Measurements from ENCODE around the gene GPNMB. TPM values are rescaled to one million over a fixed set of nuclear protein-coding genes. Genes with fewer than 3 reads are reported as not detected.

The GPNMB gene
- total RNA-seq, 1 experiment from 2014 or later: 17.4 TPM

DNA sequence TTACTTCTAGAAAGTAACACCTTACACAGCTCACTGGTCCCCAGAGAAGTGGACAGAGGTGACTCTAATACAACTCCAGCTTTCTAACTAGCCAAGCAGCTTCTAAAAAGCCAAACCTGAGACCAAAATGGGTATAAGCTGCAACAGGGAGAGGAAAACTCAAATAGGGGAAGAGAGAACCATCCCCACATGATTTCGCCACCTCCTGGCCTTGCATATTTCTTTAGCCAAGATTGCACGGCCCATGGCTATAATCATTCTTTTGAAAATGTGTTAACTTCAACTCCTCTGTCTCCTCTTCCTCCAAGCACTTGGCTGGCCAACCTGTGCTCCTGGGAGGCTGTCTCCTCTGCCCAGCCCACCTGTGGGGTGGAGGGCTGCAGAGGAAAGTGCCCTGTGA lies 36.1 kb upstream of the GPNMB start:
- H3F3A ChIP-seq (ENCODE audit: insufficient read depth, low read depth): no peaks in the 10 kb centered on the region
- TF ChIP-seq, protein P1, sequence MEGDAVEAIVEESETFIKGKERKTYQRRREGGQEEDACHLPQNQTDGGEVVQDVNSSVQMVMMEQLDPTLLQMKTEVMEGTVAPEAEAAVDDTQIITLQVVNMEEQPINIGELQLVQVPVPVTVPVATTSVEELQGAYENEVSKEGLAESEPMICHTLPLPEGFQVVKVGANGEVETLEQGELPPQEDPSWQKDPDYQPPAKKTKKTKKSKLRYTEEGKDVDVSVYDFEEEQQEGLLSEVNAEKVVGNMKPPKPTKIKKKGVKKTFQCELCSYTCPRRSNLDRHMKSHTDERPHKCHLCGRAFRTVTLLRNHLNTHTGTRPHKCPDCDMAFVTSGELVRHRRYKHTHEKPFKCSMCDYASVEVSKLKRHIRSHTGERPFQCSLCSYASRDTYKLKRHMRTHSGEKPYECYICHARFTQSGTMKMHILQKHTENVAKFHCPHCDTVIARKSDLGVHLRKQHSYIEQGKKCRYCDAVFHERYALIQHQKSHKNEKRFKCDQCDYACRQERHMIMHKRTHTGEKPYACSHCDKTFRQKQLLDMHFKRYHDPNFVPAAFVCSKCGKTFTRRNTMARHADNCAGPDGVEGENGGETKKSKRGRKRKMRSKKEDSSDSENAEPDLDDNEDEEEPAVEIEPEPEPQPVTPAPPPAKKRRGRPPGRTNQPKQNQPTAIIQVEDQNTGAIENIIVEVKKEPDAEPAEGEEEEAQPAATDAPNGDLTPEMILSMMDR (conservative IDR thresholded peaks at IDR 0.05): no peak
- no peak for TF ChIP-seq EZH2 (IDR thresholded peaks at IDR 0.05; ENCODE audit: low read depth)
- no peaks in the 10 kb centered on the region for H4K20me1 ChIP-seq (ENCODE audit: insufficient read depth)
- no peaks in the 10 kb centered on the region for H3K9me3 ChIP-seq (ENCODE audit: insufficient read depth, low read depth)
- H3K9me2 ChIP-seq (ENCODE audit: insufficient read depth): no peaks in the 10 kb centered on the region
- BruUV-seq (replicated peaks): no TSS peak
- H3K79me2 ChIP-seq (ENCODE audit: low read depth): no peaks in the 10 kb centered on the region
- no peaks in the 10 kb centered on the region for H3K4me1 ChIP-seq (replicated peaks; ENCODE audit: insufficient read depth)
- ChIA-PET POLR2A (ENCODE audit: unreplicated experiment) (no interaction called here), CTCF (no interaction called here)
- H3K27ac ChIP-seq: no peak overlapping the region
- intact Hi-C loops (cut with micrococcal nuclease; ENCODE audit: unreplicated experiment): no loop called here
- DNase-seq: no peak
- H3K36me3 ChIP-seq (ENCODE audit: low read depth): no peaks in the 10 kb centered on the region
- no peaks in the 10 kb centered on the region for H3K27me3 ChIP-seq (ENCODE audit: insufficient read depth, low read depth)
- H2AFZ ChIP-seq: no peak overlapping the region
- no peak overlapping the region for H3K4me3 ChIP-seq
- no peak overlapping the region for H3K4me2 ChIP-seq

DNA sequence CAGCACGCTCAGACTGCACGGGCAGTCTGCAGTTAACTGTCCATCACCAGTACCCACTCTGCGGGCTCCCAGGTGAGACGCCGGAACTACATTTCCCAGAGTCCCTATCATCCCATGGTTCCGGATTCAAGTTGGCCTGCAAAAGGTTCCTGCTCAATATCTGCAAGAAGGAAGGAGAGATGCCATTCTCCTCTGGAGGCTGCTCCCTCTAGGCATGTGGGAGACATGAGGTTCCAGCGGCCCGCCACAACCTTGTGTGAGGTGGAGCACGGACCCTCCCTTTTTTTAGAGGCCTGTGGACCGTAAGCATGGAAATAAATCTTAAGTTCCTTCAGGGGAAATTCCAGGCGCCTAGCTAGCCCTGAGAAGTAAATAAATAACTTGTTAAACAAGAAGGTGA lies 35.0 kb upstream of the GPNMB start:
- CTCF ChIA-PET: no interaction called here
- intact Hi-C loops (cut with micrococcal nuclease; ENCODE audit: unreplicated experiment): no loop called here
- BruUV-seq (replicated peaks): no TSS peak

DNA sequence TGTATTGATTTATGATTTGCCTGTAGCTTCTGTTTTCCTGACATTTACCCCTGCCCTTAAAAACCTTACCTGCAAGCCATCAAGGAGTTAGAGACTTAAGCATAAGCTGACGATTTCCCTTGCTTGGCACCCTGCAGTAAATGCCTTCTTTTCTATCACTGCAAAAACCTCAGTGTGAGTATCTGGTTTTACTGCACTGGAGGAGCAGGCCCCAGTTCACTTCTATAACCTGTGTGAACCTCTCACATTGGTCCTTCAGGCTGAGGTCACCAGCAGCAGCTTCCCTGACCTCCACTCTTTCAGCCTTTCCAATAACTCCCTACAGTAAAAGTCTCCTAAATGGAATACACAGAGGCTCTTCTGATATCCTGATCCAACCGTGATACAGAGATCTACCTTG lies 34.2 kb upstream of the GPNMB start:
- DNase-seq: no peak
- BruUV-seq (replicated peaks): no TSS peak
- H3K27ac ChIP-seq: no peak overlapping the region
- no peak overlapping the region for H3K4me3 ChIP-seq
- CTCF ChIA-PET: no interaction called here
- H4K20me1 ChIP-seq (ENCODE audit: insufficient read depth): no peaks in the 10 kb centered on the region
- no peaks in the 10 kb centered on the region for H3K79me2 ChIP-seq (ENCODE audit: low read depth)
- intact Hi-C loops (cut with micrococcal nuclease; ENCODE audit: unreplicated experiment): no loop called here
- H3K9me3 ChIP-seq (ENCODE audit: insufficient read depth, low read depth): no peaks in the 10 kb centered on the region
- H3K27me3 ChIP-seq (ENCODE audit: insufficient read depth, low read depth): no peaks in the 10 kb centered on the region
- no peaks in the 10 kb centered on the region for H3K4me1 ChIP-seq (replicated peaks; ENCODE audit: insufficient read depth)
- no peak for TF ChIP-seq EZH2 (IDR thresholded peaks at IDR 0.05; ENCODE audit: low read depth)
- TF ChIP-seq, protein P1 (conservative IDR thresholded peaks at IDR 0.05): no peak
- no peaks in the 10 kb centered on the region for H3F3A ChIP-seq (ENCODE audit: insufficient read depth, low read depth)
- POLR2A ChIA-PET (ENCODE audit: unreplicated experiment): no interaction called here
- no peaks in the 10 kb centered on the region for H3K9me2 ChIP-seq (ENCODE audit: insufficient read depth)
- H2AFZ ChIP-seq: no peak overlapping the region
- no peak overlapping the region for H3K4me2 ChIP-seq
- no peaks in the 10 kb centered on the region for H3K36me3 ChIP-seq (ENCODE audit: low read depth)

More for the DNA sequence above, 35.0 kb upstream of the GPNMB start:
- H3K4me2 ChIP-seq: no peak overlapping the region
- no peak for TF ChIP-seq EZH2 (IDR thresholded peaks at IDR 0.05; ENCODE audit: low read depth)
- TF ChIP-seq, protein P1 (conservative IDR thresholded peaks at IDR 0.05): no peak
- POLR2A ChIA-PET (ENCODE audit: unreplicated experiment): no interaction called here
- no peaks in the 10 kb centered on the region for H3K27me3 ChIP-seq (ENCODE audit: insufficient read depth, low read depth)
- H3K27ac ChIP-seq: no peak overlapping the region
- H3K4me3 ChIP-seq: no peak overlapping the region
- no peaks in the 10 kb centered on the region for H3K4me1 ChIP-seq (replicated peaks; ENCODE audit: insufficient read depth)
- H3K36me3 ChIP-seq (ENCODE audit: low read depth): no peaks in the 10 kb centered on the region
- no peaks in the 10 kb centered on the region for H3F3A ChIP-seq (ENCODE audit: insufficient read depth, low read depth)
- no peak for DNase-seq
- H2AFZ ChIP-seq: no peak overlapping the region
- H4K20me1 ChIP-seq (ENCODE audit: insufficient read depth): no peaks in the 10 kb centered on the region
- no peaks in the 10 kb centered on the region for H3K9me2 ChIP-seq (ENCODE audit: insufficient read depth)
- no peaks in the 10 kb centered on the region for H3K9me3 ChIP-seq (ENCODE audit: insufficient read depth, low read depth)
- H3K79me2 ChIP-seq (ENCODE audit: low read depth): no peaks in the 10 kb centered on the region
